Measurements from ENCODE around the gene GEMIN7.

DNA sequence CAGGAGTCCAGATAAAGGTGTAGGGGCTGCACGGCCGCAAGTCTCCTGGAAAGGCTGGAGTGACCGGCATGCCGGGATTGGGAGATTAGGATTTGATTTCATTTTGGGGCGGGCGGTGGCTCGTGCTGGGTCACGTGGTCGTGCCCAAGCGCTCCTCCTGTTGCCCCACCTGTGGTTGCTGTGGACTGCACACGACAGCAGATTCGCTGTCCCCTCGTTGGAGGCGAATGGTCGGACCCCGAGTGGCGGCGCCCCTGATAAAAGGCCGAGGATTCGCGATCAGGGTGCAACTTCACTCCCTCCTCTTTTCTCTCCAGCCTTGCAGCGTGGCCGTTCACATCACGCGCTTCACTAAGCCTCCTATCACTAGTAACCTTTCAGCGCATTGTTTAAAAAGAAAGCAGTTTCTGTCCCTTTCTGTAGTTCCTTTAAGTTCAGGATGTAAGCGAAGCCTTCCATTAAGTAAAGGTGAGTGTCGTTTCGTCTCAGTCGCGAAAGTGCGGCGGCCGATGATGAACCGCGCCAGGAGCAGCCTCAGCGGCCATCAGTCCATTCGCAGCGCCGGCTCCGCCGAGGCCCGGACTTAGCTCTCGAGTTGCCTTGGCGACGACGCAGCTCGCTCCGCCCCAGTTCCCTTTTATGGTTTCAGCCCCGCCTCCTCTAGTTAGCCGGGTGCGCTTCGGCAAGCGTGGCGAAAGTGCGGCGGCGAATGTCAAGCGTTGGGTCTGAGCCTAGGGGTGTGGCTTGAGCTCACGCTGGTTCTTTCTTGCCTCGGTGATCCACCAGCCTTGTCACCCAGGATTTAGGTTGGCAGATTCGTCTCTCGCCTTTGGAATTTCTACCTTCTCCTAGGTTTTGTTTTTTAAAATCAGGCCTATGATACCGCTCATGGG is 12.2 kb downstream of the GEMIN7 start:
- TF ChIP-seq, protein P1, sequence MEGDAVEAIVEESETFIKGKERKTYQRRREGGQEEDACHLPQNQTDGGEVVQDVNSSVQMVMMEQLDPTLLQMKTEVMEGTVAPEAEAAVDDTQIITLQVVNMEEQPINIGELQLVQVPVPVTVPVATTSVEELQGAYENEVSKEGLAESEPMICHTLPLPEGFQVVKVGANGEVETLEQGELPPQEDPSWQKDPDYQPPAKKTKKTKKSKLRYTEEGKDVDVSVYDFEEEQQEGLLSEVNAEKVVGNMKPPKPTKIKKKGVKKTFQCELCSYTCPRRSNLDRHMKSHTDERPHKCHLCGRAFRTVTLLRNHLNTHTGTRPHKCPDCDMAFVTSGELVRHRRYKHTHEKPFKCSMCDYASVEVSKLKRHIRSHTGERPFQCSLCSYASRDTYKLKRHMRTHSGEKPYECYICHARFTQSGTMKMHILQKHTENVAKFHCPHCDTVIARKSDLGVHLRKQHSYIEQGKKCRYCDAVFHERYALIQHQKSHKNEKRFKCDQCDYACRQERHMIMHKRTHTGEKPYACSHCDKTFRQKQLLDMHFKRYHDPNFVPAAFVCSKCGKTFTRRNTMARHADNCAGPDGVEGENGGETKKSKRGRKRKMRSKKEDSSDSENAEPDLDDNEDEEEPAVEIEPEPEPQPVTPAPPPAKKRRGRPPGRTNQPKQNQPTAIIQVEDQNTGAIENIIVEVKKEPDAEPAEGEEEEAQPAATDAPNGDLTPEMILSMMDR (IDR thresholded peaks at IDR 0.05): peak in 1 of 5 experiments; percentile 29
- peak; percentile 54 to 86 for TF ChIP-seq EP300 (IDR thresholded peaks at IDR 0.05)
